Brain microvascular endothelial cell (primary cell): ENCODE measurements around the gene CADM4.
"Not testable (repeated sequence)": the region's sequence is repeated elsewhere in the genome, so short reads cannot be mapped to it uniquely, and the experiment has no call there.

Source experiments
- DNase-seq: peaks from one replicate; pipeline ENCODE4 v3.0.0-alpha.2; 2020
- H3K27ac ChIP-seq: fragments of 250-450 bp; sonication (Bioruptor Pico); 2 replicates; pipeline ENCODE4 v1.5.1; 2020; ENCODE audit warnings: mild to moderate bottlenecking, moderate library complexity
- H3K27me3 ChIP-seq: fragments of 250-450 bp; sonication (Bioruptor Pico); replicated peaks from 2 replicates; pipeline ENCODE4 v1.5.1; 2020; ENCODE audit warnings: mild to moderate bottlenecking
- H3K36me3 ChIP-seq: fragments of 250-450 bp; sonication (Bioruptor Pico); replicated peaks from 2 replicates; pipeline ENCODE4 v1.5.1; 2020; ENCODE audit warnings: mild to moderate bottlenecking
- H3K4me3 ChIP-seq: 2 replicates; pipeline ENCODE4 v1.5.1; 2011; ENCODE audit warnings: low read depth, mild to moderate bottlenecking, control low read depth, low read length, moderate library complexity
- CTCF ChIP-seq: IDR thresholded peaks from 2 replicates; pipeline ENCODE4 v1.5.1; 2011; ENCODE audit warnings: low read depth, mild to moderate bottlenecking, moderate library complexity, low read length, control low read depth, inconsistent platforms; ENCODE audit errors: missing control alignments
- in situ Hi-C: cut with HindIII; loops from 2 replicates; pipeline ENCODE4 v1.10.0; 2017; ENCODE audit warnings: low sequenced_read_pairs, low pct_ligation_motif_present

CADM4 gene

DNA sequence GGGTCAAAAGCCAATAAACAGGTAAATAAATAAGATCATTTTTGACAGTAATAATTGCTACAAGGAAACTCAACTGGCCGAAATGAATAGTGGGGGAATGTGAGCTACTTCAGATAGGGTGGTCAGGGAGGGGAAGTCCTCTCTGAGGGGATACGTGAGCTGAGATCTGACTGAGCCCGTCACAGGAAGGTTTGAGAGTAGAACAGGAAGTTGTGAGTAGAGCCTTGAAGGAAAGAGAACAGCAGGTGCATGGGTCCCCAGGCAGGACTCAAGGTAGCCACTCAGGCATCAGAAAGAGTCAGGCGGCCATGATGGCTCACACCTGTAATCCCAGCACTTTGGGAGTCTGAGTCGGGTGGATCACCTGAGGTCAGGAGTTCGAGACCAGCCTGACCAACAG is 50.0 kb downstream of the CADM4 start:
- no peaks in the 10 kb centered on the region for H3K27me3 ChIP-seq
- no peak for DNase-seq
- H3K27ac ChIP-seq = no peak overlapping the region
- in situ Hi-C loops = no loop called here
- no peak for TF ChIP-seq CTCF
- H3K36me3 ChIP-seq = peaks cover 31% of the 10 kb centered on the region
- H3K4me3 ChIP-seq = no peak overlapping the region

DNA sequence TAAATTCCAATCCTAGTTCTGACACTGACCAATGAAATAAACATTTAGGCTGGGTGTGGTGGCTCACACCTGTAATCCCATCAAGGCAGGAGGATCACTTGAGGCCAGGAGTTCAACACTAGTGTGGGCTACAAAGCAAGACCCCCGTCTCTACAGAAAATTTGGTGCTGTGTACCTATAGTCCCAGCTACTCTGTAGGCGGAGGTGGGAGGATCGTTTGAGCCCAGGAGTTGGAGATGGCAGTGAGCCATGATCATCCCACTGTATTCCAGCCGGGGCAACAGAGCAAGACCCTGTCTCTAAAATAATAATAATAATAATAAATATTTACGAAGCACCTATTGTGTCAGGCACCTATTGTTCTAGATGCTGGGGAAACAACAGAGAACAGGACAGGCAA is 50.4 kb downstream of the CADM4 start:
- in situ Hi-C loops = no loop called here
- Histone ChIP-seq H3K27me3 (no peaks in the 10 kb centered on the region), H3K27ac (no peak overlapping the region), H3K4me3 (no peak overlapping the region), H3K36me3 (peaks cover 31% of the 10 kb centered on the region)
- TF ChIP-seq CTCF = no peak
- no peak for DNase-seq

DNA sequence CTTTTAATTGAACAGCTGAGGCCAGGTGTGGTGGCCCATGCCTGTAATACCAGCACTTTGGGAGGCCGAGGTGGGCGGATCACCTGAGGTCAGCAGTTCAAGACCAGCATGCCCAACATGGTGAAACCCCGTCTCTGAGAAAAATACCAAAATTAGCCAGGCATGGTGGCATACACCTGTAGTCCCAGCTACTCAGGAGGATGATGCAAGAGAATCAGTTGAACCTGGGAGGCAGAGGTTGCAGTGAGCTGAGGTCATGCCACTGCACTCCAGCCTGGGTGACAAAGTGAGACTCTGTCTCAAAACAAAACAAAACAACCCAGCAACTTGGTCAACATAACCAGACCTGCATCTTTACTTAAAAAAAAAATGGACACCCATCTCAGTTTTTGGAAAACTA is 52.6 kb downstream of the CADM4 start:
- in situ Hi-C loops, H3K27ac ChIP-seq: not testable (repeated sequence)
- peaks cover 11% of the 10 kb centered on the region for H3K36me3 ChIP-seq

DNA sequence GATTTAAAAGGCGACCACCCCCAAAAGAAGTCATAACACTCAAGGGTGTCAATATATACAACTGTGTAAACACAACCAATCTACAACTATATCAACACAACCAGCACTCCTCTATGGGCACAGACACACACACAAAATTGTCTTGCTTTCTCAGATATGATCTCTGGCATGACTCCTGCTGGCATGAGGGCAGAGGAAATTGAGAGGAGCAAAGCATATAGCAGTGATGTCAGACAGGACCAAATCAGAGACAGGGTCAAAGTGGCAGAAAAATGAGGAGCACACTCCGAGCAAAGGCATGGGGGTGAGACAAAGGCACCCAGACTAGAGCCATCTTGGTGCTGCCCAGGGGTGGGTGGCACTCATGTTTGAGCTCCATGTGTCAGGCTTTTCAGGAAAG is 53.3 kb downstream of the CADM4 start:
- Histone ChIP-seq H3K4me3 (no peak overlapping the region), H3K27ac (no peak overlapping the region), H3K27me3 (no peaks in the 10 kb centered on the region), H3K36me3 (peaks cover 10% of the 10 kb centered on the region)
- in situ Hi-C loops = no loop called here
- TF ChIP-seq CTCF = no peak
- DNase-seq = no peak

More for the DNA sequence above, 52.6 kb downstream of the CADM4 start:
- not testable (repeated sequence) for H3K27me3 ChIP-seq, H3K4me3 ChIP-seq, DNase-seq

DNA sequence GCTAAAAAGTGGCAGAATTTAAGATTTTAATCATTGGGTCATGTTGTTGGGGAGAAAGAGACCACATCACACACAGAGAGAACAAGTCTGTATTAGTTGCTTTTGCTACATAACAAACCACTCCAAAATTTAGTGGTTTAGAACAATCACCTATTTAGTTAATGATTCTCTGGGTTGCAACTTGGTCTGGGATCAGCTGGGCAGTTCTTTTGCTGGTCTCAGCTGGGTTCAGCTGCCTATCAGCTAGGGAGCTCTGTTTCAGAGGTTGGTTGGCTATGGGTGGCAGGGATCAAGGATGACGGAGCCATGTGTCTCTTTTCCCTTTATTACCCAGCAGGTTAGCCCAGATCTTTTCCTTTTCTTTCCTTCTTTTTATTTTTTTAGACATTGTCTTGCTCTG is 55.2 kb downstream of the CADM4 start:
- DNase-seq = no peak
- Histone ChIP-seq H3K27me3 (no peaks in the 10 kb centered on the region), H3K27ac (no peak overlapping the region), H3K4me3 (no peak overlapping the region), H3K36me3 (peaks cover 8% of the 10 kb centered on the region)
- in situ Hi-C loops = no loop called here
- TF ChIP-seq CTCF = no peak

DNA sequence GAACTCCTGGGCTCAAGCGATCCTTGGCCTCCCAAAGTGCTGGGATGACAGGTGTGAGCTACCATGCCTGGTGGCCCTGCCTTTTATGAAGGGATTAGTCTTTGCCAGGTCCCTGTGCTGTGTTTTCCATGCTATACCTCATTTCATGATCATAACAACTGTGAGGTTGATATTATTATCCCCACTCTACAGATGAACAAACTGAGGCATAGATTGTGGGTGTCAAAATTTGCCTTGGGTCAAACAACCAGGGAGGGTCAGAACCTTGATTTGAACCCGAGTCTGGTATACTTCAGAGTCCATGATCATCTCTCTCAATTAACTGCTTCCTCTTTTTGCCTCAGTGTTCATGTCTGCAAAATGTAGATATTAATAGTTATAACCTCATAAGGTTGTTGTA is 57.2 kb downstream of the CADM4 start:
- H3K36me3 ChIP-seq = peaks cover 5% of the 10 kb centered on the region
- in situ Hi-C loops = no loop called here
- H3K27ac ChIP-seq = no peak overlapping the region
- H3K4me3 ChIP-seq = no peak overlapping the region
- TF ChIP-seq CTCF = no peak
- DNase-seq = no peak
- no peaks in the 10 kb centered on the region for H3K27me3 ChIP-seq
